ENCODE measurements around the gene GOLGA8H. TPM values are rescaled to one million over a fixed set of nuclear protein-coding genes. Genes with fewer than 3 reads are reported as not detected.
"Not testable (repeated sequence)": the region's sequence is repeated elsewhere in the genome, so short reads cannot be mapped to it uniquely, and the experiment has no call there.

Gene GOLGA8H
- total RNA-seq, 1 donor = not detected

- DNase-seq (ENCODE audit: low read depth) = peak; percentile 44
- TF ChIP-seq, protein P1, sequence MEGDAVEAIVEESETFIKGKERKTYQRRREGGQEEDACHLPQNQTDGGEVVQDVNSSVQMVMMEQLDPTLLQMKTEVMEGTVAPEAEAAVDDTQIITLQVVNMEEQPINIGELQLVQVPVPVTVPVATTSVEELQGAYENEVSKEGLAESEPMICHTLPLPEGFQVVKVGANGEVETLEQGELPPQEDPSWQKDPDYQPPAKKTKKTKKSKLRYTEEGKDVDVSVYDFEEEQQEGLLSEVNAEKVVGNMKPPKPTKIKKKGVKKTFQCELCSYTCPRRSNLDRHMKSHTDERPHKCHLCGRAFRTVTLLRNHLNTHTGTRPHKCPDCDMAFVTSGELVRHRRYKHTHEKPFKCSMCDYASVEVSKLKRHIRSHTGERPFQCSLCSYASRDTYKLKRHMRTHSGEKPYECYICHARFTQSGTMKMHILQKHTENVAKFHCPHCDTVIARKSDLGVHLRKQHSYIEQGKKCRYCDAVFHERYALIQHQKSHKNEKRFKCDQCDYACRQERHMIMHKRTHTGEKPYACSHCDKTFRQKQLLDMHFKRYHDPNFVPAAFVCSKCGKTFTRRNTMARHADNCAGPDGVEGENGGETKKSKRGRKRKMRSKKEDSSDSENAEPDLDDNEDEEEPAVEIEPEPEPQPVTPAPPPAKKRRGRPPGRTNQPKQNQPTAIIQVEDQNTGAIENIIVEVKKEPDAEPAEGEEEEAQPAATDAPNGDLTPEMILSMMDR (IDR thresholded peaks at IDR 0.05; ENCODE audit: insufficient read depth, low read depth, low read length) = peak; percentile 44
- H3K4me3 ChIP-seq (ENCODE audit: low read depth, low read length) = not testable (repeated sequence)
Observed at GRCh38 chr15:30661154-30661553, 57.3 kb downstream of the GOLGA8H start.

Small RNA genes lying within 50 kb of the gene (small RNA-seq; reads per million reads assigned to genes)
- gene RF00096 = not detected
- gene RN7SL628P = not detected
- not detected for gene RN7SL796P

Other genes starting within 250 kb of the GOLGA8H start
- under 0.01 and 0.86 TPM in 2 replicates for gene CHRFAM7A, start 210.5 kb upstream of the GOLGA8H start, total RNA-seq
- 1.3 and 1.9 TPM in 2 replicates for gene GOLGA8R, start 189.8 kb upstream of the GOLGA8H start, total RNA-seq
- 0.43 and 0.97 TPM in 2 replicates for gene GOLGA8Q, start 52.0 kb upstream of the GOLGA8H start, total RNA-seq

All from fibroblast of villous mesenchyme (primary cell).